T-helper 1 cell treated with Interleukin-12 subunit alpha and Interleukin-12 subunit beta and Interleukin-4 antibody, amounts not matched to agents 30 μg/mL and 1 μg/mL, for 36 hours (primary cell): ENCODE data around the gene ZNF891.

Experiments used
- H3K27ac Mint-ChIP-seq: one replicate; pipeline ENCODE4 v1.8.0; 2021; ENCODE audit warnings: mild to moderate bottlenecking, mixed read lengths
- H3K27me3 Mint-ChIP-seq: one replicate; pipeline ENCODE4 v1.8.0; 2021; ENCODE audit warnings: low read depth, mixed read lengths
- H3K36me3 Mint-ChIP-seq: one replicate; pipeline ENCODE4 v1.8.0; 2021; ENCODE audit warnings: low read depth, mixed read lengths
- H3K4me1 Mint-ChIP-seq: one replicate; pipeline ENCODE4 v1.8.0; 2021; ENCODE audit warnings: low read depth, mixed read lengths
- H3K4me3 Mint-ChIP-seq: one replicate; pipeline ENCODE4 v1.8.0; 2021; ENCODE audit warnings: mild to moderate bottlenecking, moderate library complexity, mixed read lengths
- H3K9me3 Mint-ChIP-seq: one replicate; pipeline ENCODE4 v1.8.0; 2021; ENCODE audit warnings: mixed read lengths

The ZNF891 gene

DNA sequence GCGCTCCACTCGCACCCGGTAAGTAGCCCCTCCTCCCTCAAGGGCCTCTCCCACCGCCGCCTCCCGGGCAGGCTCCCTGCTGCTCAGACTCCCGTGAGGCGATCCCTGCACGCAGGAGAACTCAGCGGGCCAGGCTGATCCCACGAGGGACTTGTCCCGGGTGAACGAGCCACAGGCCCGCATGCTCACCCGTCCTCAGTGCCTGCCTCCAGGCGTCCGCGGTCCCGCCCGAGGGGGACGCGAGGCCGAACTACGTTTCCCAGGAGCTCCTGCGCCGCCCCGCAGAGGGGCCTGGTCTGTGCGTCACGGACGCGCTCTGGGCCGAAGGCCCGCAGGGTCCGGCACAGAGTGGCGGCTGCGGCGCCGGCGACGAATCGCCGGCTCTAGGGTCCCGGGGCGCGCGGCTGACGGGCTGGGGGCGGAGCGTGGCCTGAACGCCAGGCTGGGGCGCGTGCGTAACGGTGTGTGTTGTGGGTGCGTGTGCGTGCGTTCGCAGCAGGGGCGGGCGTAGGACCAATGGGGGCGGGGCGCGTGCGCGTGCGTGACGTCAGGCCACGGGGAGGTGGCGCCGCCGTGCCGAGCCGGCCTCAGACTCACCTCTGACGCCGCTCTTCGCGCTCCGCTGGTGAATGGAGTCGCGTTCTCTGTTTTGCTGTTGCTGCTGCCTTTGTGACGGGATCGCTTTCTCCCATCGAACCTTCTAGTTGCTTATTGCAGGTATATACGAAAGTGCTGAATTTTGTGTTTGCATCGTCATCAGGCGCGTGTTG lies at the start of gene ZNF891, which contains the start of gene ZNF10:
Gene ZNF891 (minus strand): TSS at position 237 of the 770 bp plus-strand sequence. CDS start 8,356 bp downstream, outside the sequence.
Gene ZNF10 (plus strand): TSS at position 590 of the 770 bp plus-strand sequence. CDS start 13,866 bp downstream, outside the sequence.
- peak within 1 kb of the TSS; percentile 95 for H3K4me3 Mint-ChIP-seq
- H3K27ac Mint-ChIP-seq = peak within 1 kb of the TSS; percentile 99
- peaks cover 10% of the 10 kb centered on the region for H3K4me1 Mint-ChIP-seq
- H3K27me3 Mint-ChIP-seq = no peaks in the 10 kb centered on the region
- peaks cover 47% of the 10 kb centered on the region for H3K36me3 Mint-ChIP-seq
- peaks cover 52% of the 10 kb centered on the region for H3K9me3 Mint-ChIP-seq

DNA sequence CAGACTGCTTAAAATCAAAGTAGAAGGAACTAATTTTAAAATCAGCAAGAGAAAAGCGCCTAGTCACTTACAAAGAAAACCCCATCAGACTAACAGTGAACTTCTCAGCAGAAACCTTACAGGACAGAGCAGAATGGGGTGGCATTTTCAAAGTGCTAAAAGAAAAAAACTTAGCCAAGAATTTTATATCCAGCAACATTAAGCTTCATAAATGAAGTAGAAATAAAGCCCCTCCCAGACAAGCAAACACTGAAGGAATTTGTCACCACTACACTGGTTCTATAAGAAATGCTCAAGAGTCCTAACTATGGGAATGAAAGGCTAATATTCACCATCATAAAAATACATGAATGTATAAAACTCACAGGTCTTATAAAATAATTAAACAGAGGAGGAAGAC lies 44.8 kb upstream of the ZNF891 start:
- H3K4me1 Mint-ChIP-seq = no peaks in the 10 kb centered on the region
- no peak overlapping the region for H3K4me3 Mint-ChIP-seq
- peaks cover 7% of the 10 kb centered on the region for H3K36me3 Mint-ChIP-seq
- no peaks in the 10 kb centered on the region for H3K27me3 Mint-ChIP-seq
- no peak overlapping the region for H3K27ac Mint-ChIP-seq
- H3K9me3 Mint-ChIP-seq = peaks cover 59% of the 10 kb centered on the region

DNA sequence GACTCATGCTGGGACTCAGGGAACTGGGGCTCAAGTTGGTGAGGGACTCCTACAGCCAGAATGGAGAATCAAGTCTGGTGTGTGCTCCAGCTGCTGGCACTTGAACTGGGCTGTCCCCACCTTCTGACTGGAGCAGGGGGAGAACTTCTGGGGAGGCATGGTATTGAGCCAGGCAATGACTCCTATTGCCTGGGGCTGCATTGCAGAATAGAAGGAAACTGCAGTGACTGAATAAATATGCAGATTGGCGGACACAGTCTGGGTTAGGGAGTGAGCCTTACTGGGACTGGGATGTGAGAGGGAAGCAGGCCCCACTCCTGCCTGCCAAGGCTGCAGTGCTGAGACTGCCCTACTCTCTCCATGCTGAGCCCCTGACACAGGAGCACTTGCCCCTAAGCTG lies 42.4 kb upstream of the ZNF891 start:
- Mint-ChIP-seq H3K4me3 (no peak overlapping the region), H3K36me3 (peaks cover 3% of the 10 kb centered on the region), H3K27ac (no peak overlapping the region), H3K27me3 (no peaks in the 10 kb centered on the region), H3K4me1 (no peaks in the 10 kb centered on the region), H3K9me3 (peaks cover 63% of the 10 kb centered on the region)

DNA sequence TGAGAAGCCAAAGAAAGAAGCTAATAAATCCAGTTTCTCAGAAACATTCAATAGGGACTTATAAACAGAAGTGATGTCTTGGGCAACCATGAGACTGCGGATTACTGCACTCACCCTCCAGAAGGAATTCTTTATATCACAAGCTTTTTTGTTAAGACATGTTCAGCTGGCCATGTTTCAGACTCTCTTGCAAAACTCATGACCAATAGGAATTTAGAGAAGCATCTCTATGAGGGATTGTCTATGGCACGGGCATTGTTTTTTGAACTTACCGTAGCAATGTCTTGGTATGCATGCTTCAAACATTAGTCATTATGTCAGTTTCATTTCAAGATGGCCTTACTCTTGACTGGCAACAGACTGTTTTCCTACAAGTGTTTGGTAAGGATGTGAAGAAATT lies 35.7 kb upstream of the ZNF891 start:
- Mint-ChIP-seq H3K27ac (no peak overlapping the region), H3K36me3 (no peaks in the 10 kb centered on the region), H3K27me3 (no peaks in the 10 kb centered on the region), H3K4me3 (no peak overlapping the region), H3K4me1 (no peaks in the 10 kb centered on the region), H3K9me3 (peaks cover 62% of the 10 kb centered on the region)

DNA sequence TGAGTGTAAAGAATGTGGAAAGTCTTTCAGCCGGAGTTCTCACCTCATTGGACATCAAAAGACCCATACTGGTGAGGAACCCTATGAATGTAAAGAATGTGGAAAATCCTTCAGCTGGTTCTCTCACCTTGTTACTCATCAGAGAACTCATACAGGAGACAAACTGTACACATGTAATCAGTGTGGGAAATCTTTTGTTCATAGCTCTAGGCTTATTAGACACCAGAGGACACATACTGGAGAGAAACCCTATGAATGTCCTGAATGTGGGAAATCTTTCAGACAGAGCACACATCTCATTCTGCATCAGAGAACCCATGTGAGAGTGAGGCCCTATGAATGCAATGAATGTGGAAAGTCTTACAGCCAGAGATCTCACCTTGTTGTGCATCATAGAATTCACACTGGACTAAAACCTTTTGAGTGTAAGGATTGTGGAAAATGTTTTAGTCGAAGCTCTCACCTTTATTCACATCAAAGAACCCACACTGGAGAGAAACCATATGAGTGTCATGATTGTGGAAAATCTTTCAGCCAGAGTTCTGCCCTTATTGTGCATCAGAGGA lies 26.1 kb upstream of the ZNF891 start:
- Mint-ChIP-seq H3K36me3 (peaks cover 50% of the 10 kb centered on the region), H3K27ac (no peak overlapping the region), H3K4me3 (no peak overlapping the region), H3K4me1 (no peaks in the 10 kb centered on the region), H3K9me3 (peaks cover 92% of the 10 kb centered on the region), H3K27me3 (no peaks in the 10 kb centered on the region)

DNA sequence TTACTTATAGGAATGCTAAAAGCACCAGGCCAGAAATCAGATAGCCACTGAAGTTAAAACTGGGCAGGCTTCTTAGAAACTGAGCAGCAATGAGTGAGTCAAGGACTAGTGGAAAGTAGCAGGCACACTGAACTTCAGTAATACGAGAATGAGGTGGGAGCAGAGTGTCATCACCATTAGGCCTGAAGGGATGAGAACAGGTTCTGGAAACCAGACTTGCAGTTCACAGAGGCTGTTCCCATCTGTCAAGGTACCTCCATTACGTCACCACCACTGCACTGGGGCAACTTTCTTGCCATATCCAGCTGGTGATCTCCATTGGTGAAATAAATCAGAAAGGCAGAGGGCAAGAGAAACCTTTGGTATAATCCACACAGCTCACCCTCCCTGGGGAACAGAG lies 15.9 kb upstream of the ZNF891 start:
- H3K27me3 Mint-ChIP-seq = no peaks in the 10 kb centered on the region
- H3K27ac Mint-ChIP-seq = no peak overlapping the region
- H3K4me1 Mint-ChIP-seq = no peaks in the 10 kb centered on the region
- H3K36me3 Mint-ChIP-seq = peaks cover 47% of the 10 kb centered on the region
- H3K4me3 Mint-ChIP-seq = no peak overlapping the region
- H3K9me3 Mint-ChIP-seq = peaks cover 65% of the 10 kb centered on the region

DNA sequence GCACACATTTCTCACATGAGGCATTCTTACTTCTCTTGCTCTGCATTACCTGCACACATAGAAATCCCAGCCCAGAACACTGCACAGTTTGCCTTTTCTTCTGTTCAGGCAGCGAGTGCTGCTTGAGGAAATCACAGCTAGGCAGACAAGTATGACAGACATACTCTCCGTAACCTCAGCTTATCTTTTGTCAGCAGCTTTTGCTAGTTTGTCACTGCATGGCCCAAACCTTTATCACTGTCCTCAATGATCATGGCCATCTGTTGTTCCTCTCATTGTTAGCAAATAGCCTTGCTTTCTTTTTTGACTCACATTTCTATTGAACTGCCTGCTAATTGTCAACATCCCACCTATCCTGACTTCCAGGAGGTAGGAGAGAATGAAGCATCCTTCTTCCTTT lies 5.7 kb upstream of the ZNF891 start:
- Mint-ChIP-seq H3K9me3 (peaks cover 75% of the 10 kb centered on the region), H3K27ac (no peak overlapping the region), H3K4me1 (peaks cover 6% of the 10 kb centered on the region), H3K27me3 (no peaks in the 10 kb centered on the region), H3K36me3 (peaks cover 60% of the 10 kb centered on the region), H3K4me3 (no peak overlapping the region)

DNA sequence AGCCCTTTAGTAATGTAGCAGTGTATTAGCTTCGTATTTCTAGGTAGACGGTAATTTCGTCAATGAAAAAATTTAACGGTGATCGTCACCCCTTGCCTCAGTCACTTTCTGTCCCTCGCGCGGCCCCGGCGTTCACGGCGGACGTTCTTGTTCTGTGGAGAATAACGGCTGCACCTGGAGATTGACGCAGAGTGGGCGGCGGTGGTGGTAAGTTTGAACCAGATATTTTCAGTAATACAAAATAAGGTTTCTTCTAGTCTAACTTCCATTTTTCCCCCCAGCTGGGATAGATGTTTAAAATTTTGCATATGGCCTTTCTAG lies 694 bp upstream of the ZNF891 start:
- peak overlapping the region; percentile 95 for H3K4me3 Mint-ChIP-seq
- H3K9me3 Mint-ChIP-seq = peaks cover 52% of the 10 kb centered on the region
- H3K36me3 Mint-ChIP-seq = peaks cover 47% of the 10 kb centered on the region
- peak overlapping the region; percentile 99 for H3K27ac Mint-ChIP-seq
- peaks cover 10% of the 10 kb centered on the region for H3K4me1 Mint-ChIP-seq
- H3K27me3 Mint-ChIP-seq = no peaks in the 10 kb centered on the region

DNA sequence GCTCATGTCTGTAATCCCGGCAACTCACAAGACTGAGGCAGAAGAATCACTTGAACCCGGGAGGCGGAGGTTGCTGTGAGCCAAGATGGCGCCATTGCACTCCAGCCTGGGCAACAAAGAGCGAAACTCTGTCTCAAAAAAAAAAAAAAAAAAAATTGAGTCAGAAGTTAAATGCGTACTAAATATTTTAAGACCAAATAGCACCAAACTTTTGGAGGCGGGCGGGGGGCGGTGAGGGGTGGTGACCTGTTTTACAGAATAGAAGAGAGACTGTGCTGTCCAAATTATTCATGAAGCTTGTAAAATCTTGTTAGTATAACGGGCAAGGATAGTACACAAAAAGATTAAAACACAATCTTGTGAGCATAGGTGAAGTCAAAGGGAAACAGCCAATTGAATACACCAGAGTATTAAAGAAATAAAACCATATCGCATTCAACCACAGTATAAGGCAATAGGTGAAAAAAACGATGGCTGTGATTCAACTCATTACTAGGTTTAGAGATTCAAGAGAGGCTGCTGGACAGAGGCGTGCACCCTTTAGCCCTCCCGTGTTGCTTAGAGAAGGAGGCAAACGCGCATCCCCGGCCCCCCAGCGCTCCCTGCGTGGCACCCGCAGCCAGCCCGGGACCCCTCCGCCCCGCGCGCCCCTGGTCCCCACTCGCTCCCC lies 571 bp downstream of the ZNF891 start:
- Mint-ChIP-seq H3K4me1 (peaks cover 10% of the 10 kb centered on the region), H3K9me3 (peaks cover 50% of the 10 kb centered on the region), H3K36me3 (peaks cover 45% of the 10 kb centered on the region), H3K27ac (peak overlapping the region; percentile 99), H3K4me3 (peak overlapping the region; percentile 95), H3K27me3 (no peaks in the 10 kb centered on the region)

DNA sequence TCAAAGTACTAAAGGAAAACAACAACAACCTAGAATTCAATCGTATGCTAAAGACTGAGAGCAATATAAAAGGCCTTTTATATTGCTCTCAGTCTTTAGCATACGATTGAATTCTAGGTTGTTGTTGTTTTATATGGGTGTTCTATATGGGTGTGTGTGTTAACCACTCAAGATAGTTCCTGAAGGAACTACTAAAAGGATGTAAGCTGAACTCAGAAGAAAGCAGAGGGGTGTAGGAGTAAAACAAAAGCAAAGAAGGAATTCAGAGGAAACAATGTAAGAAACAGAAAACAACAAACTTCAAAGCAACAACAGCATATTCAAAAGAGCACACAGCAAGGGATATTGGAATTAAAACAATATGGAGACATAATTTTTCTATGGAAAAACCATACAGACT lies 5.4 kb downstream of the ZNF891 start:
- Mint-ChIP-seq H3K27ac (no peak overlapping the region), H3K27me3 (no peaks in the 10 kb centered on the region), H3K4me1 (peaks cover 1% of the 10 kb centered on the region), H3K36me3 (peaks cover 54% of the 10 kb centered on the region), H3K9me3 (peaks cover 63% of the 10 kb centered on the region), H3K4me3 (no peak overlapping the region)

DNA sequence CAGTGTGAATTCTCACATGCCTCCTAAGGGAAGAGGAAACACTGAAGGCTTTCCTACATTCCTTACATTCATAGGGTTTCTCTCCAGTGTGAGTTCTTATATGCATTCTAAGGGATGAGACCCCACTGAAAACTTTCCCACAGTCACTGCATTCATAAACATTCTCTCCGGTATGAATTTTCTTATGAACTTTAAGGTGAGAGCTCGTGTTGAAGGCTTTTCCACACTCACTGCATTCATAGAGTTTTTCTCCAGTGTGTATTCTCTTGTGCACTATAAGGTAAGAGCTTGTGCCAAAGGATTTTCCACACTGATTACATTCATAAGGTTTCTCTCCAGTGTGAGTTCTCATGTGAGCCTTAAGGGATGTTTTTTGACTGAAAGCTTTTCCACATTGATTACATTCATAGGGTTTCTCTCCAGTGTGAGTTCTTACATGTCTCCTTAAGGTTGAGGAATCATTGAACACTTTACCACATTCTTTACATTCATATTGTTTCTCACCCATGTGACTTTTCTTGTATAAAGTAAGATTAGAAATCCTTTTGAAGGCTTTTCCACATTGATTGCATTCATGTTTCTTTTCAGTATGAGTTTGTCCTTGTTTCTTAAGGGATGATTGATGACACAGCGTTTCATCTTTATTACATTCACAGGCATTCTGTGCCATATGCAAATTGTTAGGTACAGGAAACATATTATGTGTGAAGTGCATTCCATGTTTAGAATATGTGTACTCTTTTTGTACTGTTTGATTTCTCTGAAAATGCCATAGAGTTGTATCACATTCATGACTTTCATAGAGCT lies 9.5 kb downstream of the ZNF891 start:
- Mint-ChIP-seq H3K9me3 (peaks cover 77% of the 10 kb centered on the region), H3K27me3 (no peaks in the 10 kb centered on the region), H3K4me1 (no peaks in the 10 kb centered on the region), H3K4me3 (no peak overlapping the region), H3K36me3 (peaks cover 55% of the 10 kb centered on the region), H3K27ac (no peak overlapping the region)

DNA sequence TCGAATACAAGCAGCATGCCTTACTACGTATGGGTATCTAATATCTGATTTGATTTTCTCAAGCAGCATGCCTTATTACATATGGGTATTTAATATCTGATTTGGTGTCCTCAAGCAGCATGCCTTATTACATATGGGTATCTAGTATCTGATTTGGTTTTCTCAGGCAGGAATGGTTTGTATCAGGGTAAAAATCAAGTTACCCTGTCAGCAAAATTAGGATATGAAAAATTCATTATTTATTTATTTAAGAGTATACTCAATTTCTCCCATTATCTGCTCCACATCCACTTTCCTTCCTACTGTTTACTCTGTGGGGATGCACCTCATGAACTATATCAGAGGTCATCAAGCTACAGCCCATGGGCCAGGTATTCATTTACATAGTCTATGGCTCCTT lies 21.9 kb downstream of the ZNF891 start:
- H3K9me3 Mint-ChIP-seq = peaks cover 83% of the 10 kb centered on the region
- H3K4me1 Mint-ChIP-seq = no peaks in the 10 kb centered on the region
- H3K27ac Mint-ChIP-seq = no peak overlapping the region
- H3K4me3 Mint-ChIP-seq = no peak overlapping the region
- H3K27me3 Mint-ChIP-seq = no peaks in the 10 kb centered on the region
- peaks cover 65% of the 10 kb centered on the region for H3K36me3 Mint-ChIP-seq

DNA sequence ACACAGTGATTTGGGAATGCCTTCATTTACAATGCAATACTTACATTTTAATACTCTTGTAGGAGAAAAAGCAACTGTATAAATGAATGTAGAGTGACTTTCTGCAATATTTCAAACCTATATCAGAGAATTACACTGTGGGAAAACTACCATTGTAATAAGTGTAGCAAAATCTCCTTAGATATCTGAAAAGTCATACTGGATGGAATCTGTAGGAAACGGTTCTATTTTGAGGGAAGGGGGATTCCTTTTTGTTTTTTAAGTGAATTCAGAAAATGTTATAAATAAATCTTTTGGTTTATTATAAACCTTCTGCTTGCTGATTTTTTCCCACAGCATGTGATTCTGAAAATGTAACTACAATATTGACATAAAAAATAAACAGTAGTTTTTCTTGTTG lies 23.0 kb downstream of the ZNF891 start:
- H3K4me3 Mint-ChIP-seq = no peak overlapping the region
- no peaks in the 10 kb centered on the region for H3K27me3 Mint-ChIP-seq
- no peak overlapping the region for H3K27ac Mint-ChIP-seq
- H3K4me1 Mint-ChIP-seq = no peaks in the 10 kb centered on the region
- peaks cover 73% of the 10 kb centered on the region for H3K36me3 Mint-ChIP-seq
- peaks cover 87% of the 10 kb centered on the region for H3K9me3 Mint-ChIP-seq

DNA sequence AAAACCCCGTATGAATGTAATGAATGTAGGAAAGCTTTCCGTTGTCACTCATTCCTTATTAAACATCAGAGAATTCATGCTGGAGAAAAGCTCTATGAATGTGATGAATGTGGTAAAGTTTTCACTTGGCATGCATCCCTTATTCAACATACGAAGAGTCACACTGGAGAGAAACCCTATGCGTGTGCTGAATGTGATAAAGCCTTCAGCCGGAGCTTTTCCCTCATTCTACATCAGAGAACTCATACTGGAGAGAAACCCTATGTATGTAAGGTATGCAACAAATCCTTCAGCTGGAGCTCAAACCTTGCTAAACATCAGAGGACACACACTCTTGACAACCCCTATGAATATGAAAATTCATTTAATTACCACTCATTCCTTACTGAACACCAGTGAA lies 23.8 kb downstream of the ZNF891 start:
- Mint-ChIP-seq H3K4me3 (no peak overlapping the region), H3K27ac (no peak overlapping the region), H3K9me3 (peaks cover 89% of the 10 kb centered on the region), H3K4me1 (no peaks in the 10 kb centered on the region), H3K36me3 (peaks cover 77% of the 10 kb centered on the region), H3K27me3 (no peaks in the 10 kb centered on the region)
